RWPE1 (cell line): ENCODE results near the gene GOLGA1.
A peak's percentile ranks its signal among the peaks of the same experiment; 100 is the strongest.

Experiments
- CTCF ChIA-PET: fragments of 350-600 bp; sonication (Branson Sonifier 250); formaldehyde crosslinking; extraction: SDS; loops from one replicate; lab custom pipeline; 2021; lab: Yijun Ruan, JAX
- POLR2A ChIA-PET: fragments of 400-600 bp; formaldehyde crosslinking; extraction: SDS; loops from one replicate; lab custom pipeline; 2020; ENCODE audit warnings: antibody characterized with exemption; ENCODE audit not compliant: low non-redundant PET; lab: Yijun Ruan, JAX
- DNase-seq: peaks from one replicate; pipeline ENCODE4 v3.0.0; 2012; ENCODE audit warnings: low spot score
- H3K27ac ChIP-seq: fragments of 450-650 bp; 2 replicates; pipeline ENCODE4 v1.5.1; 2017
- CTCF ChIP-seq: fragments of 450-650 bp; conservative IDR thresholded peaks from 2 replicates; pipeline ENCODE4 v1.5.1; 2017; ENCODE audit warnings: low read depth, mild to moderate bottlenecking

Gene GOLGA1

DNA sequence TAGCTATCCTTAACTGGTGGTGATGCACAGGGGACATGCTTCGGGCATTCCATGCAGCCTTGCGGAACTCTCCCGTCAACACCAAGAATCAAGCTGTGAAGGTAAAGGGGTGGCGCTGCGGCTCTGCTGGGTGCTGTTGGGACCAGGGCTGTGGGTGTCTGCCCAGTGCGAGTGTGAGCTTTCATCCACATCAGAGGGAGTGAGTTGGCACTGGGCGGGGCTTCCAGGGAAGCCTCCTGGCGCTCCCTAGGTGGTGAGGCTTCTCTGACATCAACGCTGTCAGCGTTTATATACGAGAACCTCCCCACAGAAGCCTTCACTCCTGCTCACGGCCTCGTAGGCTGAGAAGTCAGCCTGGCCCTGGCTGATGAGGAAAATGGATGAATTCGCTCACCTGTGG, 67.2 kb downstream of the GOLGA1 start:
- POLR2A ChIA-PET, result no interaction called here
- peak overlapping the region; percentile 46 for H3K27ac ChIP-seq

DNA sequence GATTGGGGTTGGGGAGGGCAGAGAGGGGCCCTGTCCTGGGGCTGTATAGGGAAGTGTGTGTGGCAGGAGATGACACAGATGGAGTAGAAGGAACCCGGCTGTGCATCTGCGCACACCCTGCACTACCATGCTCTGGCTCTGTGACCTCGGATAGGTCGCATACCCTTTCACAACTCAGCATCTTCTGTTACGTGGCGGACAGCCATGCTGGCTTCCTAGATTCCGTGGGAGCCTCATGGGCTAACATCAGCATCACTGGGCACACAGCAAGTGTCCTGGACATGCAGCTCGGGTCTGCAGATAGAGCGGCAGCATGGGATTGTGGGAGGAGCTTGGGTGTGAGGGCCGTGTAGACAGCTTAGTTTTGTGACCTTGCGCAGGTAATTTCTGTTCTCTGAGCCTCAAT, 69.7 kb downstream of the GOLGA1 start:
- ChIA-PET CTCF (interaction anchor here (0.9 to 1.3 kb wide), 3 partner anchors 13 to 99 kb away, joined by 3 read pairs; no protein-coding TSS in a partner anchor), POLR2A (interaction anchor here (1.9 kb wide), 1 partner anchor 9 kb away, joined by 14 read pairs; the partner anchor contains the start of genes ARPC5L and RPL35)
- TF ChIP-seq CTCF, result no peak
- no peak for DNase-seq
- peak overlapping the region; percentile 99 for H3K27ac ChIP-seq

More for the DNA sequence above, 67.2 kb downstream of the GOLGA1 start:
- CTCF ChIA-PET, result interaction anchor here (0.6 to 1.5 kb wide), 4 partner anchors 20 to 204 kb away, joined by 3 to 9 read pairs (median 4); partner anchors contain the start of gene WDR38
- DNase-seq, result no peak
- no peak for TF ChIP-seq CTCF

DNA sequence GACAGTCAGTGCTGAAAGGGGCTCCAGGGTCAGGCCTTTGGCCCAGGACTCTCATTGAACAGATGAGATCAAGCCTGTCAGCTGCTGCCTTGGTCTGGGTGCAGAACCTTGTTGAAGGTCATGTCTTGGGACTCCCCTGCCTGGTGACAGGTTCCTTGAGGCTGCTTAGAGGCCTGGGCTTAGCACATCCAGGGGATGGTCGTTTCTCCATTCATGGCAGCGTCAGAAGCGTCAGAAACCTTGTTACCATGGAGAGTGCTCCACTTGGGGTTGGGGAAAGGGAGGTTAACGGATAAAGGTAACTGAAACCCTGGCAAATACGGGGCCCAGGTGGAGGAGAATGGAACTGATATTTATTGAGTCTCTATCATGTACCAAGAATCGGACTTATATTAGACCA, 70.2 kb downstream of the GOLGA1 start:
- ChIA-PET POLR2A (interaction anchor here (1.4 kb wide), 1 partner anchor 9 kb away, joined by 5 read pairs; the partner anchor contains the start of genes ARPC5L and RPL35), CTCF (no interaction called here)
- no peak for DNase-seq
- no peak for TF ChIP-seq CTCF
- peak overlapping the region; percentile 99 for H3K27ac ChIP-seq

- TF ChIP-seq CTCF, result no peak
- POLR2A ChIA-PET, result interaction anchor here (1.4 kb wide), 1 partner anchor 8 kb away, joined by 5 read pairs; the partner anchor contains the start of genes ARPC5L and RPL35
- no peak for DNase-seq
- CTCF ChIA-PET, result interaction anchor here (0.6 to 1.5 kb wide), 2 partner anchors 25 to 98 kb away, joined by 6 read pairs; no protein-coding TSS in a partner anchor
- peak overlapping the region; percentile 99 for H3K27ac ChIP-seq
Observed at GRCh38 chr9:124869986-124870560, 70.8 kb downstream of the GOLGA1 start.

DNA sequence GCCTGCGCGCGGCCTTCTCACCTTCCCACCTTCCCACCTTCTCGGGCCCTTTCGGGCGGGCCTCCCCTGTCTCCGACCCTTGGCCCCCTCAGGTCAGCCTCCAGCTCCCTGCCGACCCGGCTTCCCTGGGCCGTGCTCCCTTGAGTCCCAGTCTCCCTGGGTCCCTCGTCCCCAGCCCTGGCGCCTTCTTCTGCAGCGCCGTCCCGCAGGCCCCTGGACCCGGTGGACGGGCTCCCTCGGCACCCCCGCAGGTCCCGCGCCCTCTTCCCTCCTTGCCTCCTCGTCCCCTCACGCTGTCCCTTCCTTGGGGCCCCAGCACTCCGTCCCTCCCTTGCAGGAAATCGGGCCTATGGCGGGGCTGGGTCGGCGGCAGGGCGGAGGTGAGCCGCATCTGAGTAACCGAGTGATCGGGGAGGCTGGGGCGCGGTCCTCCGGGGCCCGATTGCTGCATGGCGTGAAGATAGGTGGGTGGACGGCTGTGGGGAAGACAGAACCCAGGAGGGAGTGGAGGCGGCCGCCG, 71.4 kb downstream of the GOLGA1 start:
- peak; percentile 69 for DNase-seq
- POLR2A ChIA-PET, result interaction anchor here (0.7 to 1.4 kb wide), 3 partner anchors 8 to 52 kb away, joined by 3 to 5 read pairs (median 3); partner anchors contain the start of genes ARPC5L and RPL35
- CTCF ChIA-PET, result interaction anchor here (1.5 kb wide), 1 partner anchor 98 kb away, joined by 6 read pairs; no protein-coding TSS in a partner anchor
- H3K27ac ChIP-seq, result peak overlapping the region; percentile 99
- no peak for TF ChIP-seq CTCF
